Loucy (cell line): ENCODE data around the gene PGP.

Experiments used
- EZH2phosphoT487 ChIP-seq: fragments of 200-600 bp; IDR thresholded peaks from 2 replicates; pipeline ENCODE4 v1.6.1; 2018; ENCODE audit warnings: antibody characterized with exemption, mild to moderate bottlenecking, moderate library complexity, borderline replicate concordance
- TF ChIP-seq, protein P1 (sequence below): fragments of 200-600 bp; sonication (generic); conservative IDR thresholded peaks from 2 replicates; pipeline ENCODE4 v1.5.1; 2014; ENCODE audit warnings: mild to moderate bottlenecking, antibody characterized with exemption, low read length

GRCh38 chr16:2180962-2181923 lies 33.4 kb downstream of the PGP start:
- TF ChIP-seq, protein P1, sequence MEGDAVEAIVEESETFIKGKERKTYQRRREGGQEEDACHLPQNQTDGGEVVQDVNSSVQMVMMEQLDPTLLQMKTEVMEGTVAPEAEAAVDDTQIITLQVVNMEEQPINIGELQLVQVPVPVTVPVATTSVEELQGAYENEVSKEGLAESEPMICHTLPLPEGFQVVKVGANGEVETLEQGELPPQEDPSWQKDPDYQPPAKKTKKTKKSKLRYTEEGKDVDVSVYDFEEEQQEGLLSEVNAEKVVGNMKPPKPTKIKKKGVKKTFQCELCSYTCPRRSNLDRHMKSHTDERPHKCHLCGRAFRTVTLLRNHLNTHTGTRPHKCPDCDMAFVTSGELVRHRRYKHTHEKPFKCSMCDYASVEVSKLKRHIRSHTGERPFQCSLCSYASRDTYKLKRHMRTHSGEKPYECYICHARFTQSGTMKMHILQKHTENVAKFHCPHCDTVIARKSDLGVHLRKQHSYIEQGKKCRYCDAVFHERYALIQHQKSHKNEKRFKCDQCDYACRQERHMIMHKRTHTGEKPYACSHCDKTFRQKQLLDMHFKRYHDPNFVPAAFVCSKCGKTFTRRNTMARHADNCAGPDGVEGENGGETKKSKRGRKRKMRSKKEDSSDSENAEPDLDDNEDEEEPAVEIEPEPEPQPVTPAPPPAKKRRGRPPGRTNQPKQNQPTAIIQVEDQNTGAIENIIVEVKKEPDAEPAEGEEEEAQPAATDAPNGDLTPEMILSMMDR = no peak
- no peak for TF ChIP-seq EZH2phosphoT487
